Stimulated activated CD8-positive, alpha-beta memory T cell treated with anti-CD3 and anti-CD28 coated beads, Interleukin-12 subunit alpha, Interleukin-12 subunit beta, amount 100 ng/mL, for 24 hours (primary cell): ENCODE data around the gene DLG2.
"Not testable (repeated sequence)": the region's sequence is repeated elsewhere in the genome, so short reads cannot be mapped to it uniquely, and the experiment has no call there.

Source experiments
- DNase-seq: peaks from one replicate; pipeline ENCODE4 v3.0.0-alpha.2; 2020; ENCODE audit errors: extremely low read depth

DLG2 gene

GRCh38 chr11:85021058-85021457 is 606.1 kb downstream of the DLG2 start:
- DNase-seq, result no peak

GRCh38 chr11:84993386-84993785 is 633.8 kb downstream of the DLG2 start:
- DNase-seq, result no peak

GRCh38 chr11:84990141-84990540 is 637.0 kb downstream of the DLG2 start:
- no peak for DNase-seq

- not testable (repeated sequence) for DNase-seq
Measured at GRCh38 chr11:84987686-84988187, 639.4 kb downstream of the DLG2 start.

GRCh38 chr11:84981301-84981700 is 645.8 kb downstream of the DLG2 start:
- no peak for DNase-seq

- DNase-seq, result no peak
Measured at GRCh38 chr11:84969103-84969502, 658.0 kb downstream of the DLG2 start.

GRCh38 chr11:84965484-84965883 is 661.7 kb downstream of the DLG2 start:
- no peak for DNase-seq

- no peak for DNase-seq
Measured at GRCh38 chr11:84963240-84963639, 663.9 kb downstream of the DLG2 start.

GRCh38 chr11:84962018-84962417 is 665.1 kb downstream of the DLG2 start:
- no peak for DNase-seq

- DNase-seq, result no peak
Measured at GRCh38 chr11:84958295-84958694, 668.8 kb downstream of the DLG2 start.

GRCh38 chr11:84950569-84951270 is 676.4 kb downstream of the DLG2 start:
- DNase-seq, result no peak

GRCh38 chr11:84947970-84948580 is 679.1 kb downstream of the DLG2 start:
- DNase-seq, result no peak

- no peak for DNase-seq
Measured at GRCh38 chr11:84947070-84947469, 680.1 kb downstream of the DLG2 start.

GRCh38 chr11:84930863-84931262 is 696.3 kb downstream of the DLG2 start:
- no peak for DNase-seq

GRCh38 chr11:84929738-84930137 is 697.4 kb downstream of the DLG2 start:
- DNase-seq, result no peak

GRCh38 chr11:84924154-84924692 is 702.9 kb downstream of the DLG2 start:
- no peak for DNase-seq

- no peak for DNase-seq
Measured at GRCh38 chr11:84923489-84923888, 703.7 kb downstream of the DLG2 start.

- no peak for DNase-seq
Measured at GRCh38 chr11:84922836-84923235, 704.3 kb downstream of the DLG2 start.

GRCh38 chr11:84922212-84922805 is 704.8 kb downstream of the DLG2 start:
- DNase-seq, result no peak

- no peak for DNase-seq
Measured at GRCh38 chr11:84914511-84914910, 712.6 kb downstream of the DLG2 start.

- no peak for DNase-seq
Measured at GRCh38 chr11:84909740-84910139, 717.4 kb downstream of the DLG2 start.

GRCh38 chr11:84906995-84907394 is 720.1 kb downstream of the DLG2 start:
- no peak for DNase-seq

- DNase-seq, result no peak
Measured at GRCh38 chr11:84905411-84905810, 721.7 kb downstream of the DLG2 start.
